Measurements from ENCODE around the gene NUAK2. TPM values are rescaled to one million over a fixed set of nuclear protein-coding genes. Genes with fewer than 3 reads are reported as not detected.

The NUAK2 gene
- total and polyA plus RNA-seq, 2 of the 8 experiments (the other 6 are each of a cell fraction or from before 2014, with no cell fraction given) = 9.4 to 12.9 TPM

GRCh38 chr1:205257735-205258134, 63.8 kb downstream of the NUAK2 start (continued):
- TF ChIP-seq CHD7 (IDR thresholded peaks at IDR 0.05; ENCODE audit: insufficient replicate concordance, low read length) (no peak), ZNF274 (IDR thresholded peaks at IDR 0.05; ENCODE audit: borderline replicate concordance, extremely low read depth, low read length) (no peak), ATF2 (IDR thresholded peaks at IDR 0.05; ENCODE audit: low read length) (no peak), SAP30 (IDR thresholded peaks at IDR 0.05; ENCODE audit: insufficient read depth, insufficient replicate concordance, low read length) (no peak), ATF3 (IDR thresholded peaks at IDR 0.05; ENCODE audit: insufficient read depth, low read depth, low read length) (no peak), SUZ12 (IDR thresholded peaks at IDR 0.05; ENCODE audit: low read length) (no peak), RXRA (IDR thresholded peaks at IDR 0.05; ENCODE audit: insufficient read depth, low read depth, low read length) (no peak), CHD1 (IDR thresholded peaks at IDR 0.05; ENCODE audit: low read depth, low read length) (no peak), NANOG (IDR thresholded peaks at IDR 0.05; ENCODE audit: insufficient read depth, low read depth, low read length, poor library complexity, severe bottlenecking) (no peak)
